Measurements from ENCODE around the gene CCDC177.

GRCh38 chr14:69571449-69572029, 3.1 kb downstream of the CCDC177 start:
- TF ChIP-seq CTCF (IDR thresholded peaks at IDR 0.05) (no peak), POLR2A (IDR thresholded peaks at IDR 0.05) (no peak)

All from right lobe of liver (tissue), 4 donors.